Glomerular visceral epithelial cell (primary cell): Measurements from ENCODE around the gene TMEM33.

Source experiments
- DNase-seq: peaks from one replicate; pipeline ENCODE4 v3.0.0-alpha.2; 2016; ENCODE audit errors: extremely low spot score

The TMEM33 gene

GRCh38 chr4:41998019-41998418 lies 62.8 kb downstream of the TMEM33 start:
- DNase-seq: no peak

GRCh38 chr4:41999321-41999720 lies 64.1 kb downstream of the TMEM33 start:
- DNase-seq: no peak

- no peak for DNase-seq
Observed at GRCh38 chr4:42008011-42008786, 73.0 kb downstream of the TMEM33 start.
